GM23248 (cell line): ENCODE data around the gene PIP.
"Not testable (repeated sequence)": the region's sequence is repeated elsewhere in the genome, so short reads cannot be mapped to it uniquely, and the experiment has no call there.

ENCODE experiments used
- EZH2 ChIP-seq: fragments of 200-600 bp; sonication (generic); IDR thresholded peaks from 2 replicates; pipeline ENCODE4 v1.6.1; 2018; ENCODE audit warnings: antibody characterized with exemption, mild to moderate bottlenecking; ENCODE audit not compliant: insufficient read depth, poor library complexity, severe bottlenecking
- EZH2phosphoT487 ChIP-seq: fragments of 200-600 bp; sonication (generic); IDR thresholded peaks from 2 replicates; pipeline ENCODE4 v1.6.1; 2018; ENCODE audit warnings: antibody characterized with exemption, moderate library complexity, mild to moderate bottlenecking, low read depth; ENCODE audit not compliant: insufficient read depth

DNA sequence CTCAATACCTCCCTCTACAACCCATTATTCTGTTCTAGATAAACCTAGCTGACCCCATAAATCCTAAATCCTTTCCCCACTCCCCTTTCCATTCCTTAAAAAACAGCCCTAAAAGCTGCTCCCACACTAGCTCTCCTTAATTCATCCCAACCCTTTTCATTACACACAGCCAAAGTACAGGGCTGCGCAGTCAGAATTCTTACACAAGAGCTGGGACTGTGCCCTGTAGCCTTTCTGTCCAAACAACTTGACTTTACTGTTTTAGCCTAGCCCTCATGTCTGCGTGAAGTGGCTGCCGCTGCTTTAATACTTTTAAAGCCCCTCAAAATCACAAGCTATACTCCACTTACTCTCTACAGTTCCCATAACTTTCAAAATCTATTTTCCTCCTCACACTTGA, 23.9 kb upstream of the PIP start:
- not testable (repeated sequence) for TF ChIP-seq EZH2, EZH2phosphoT487
